MCF 10A (cell line): Measurements from ENCODE around the gene COLEC12. TPM values are rescaled to one million over a fixed set of nuclear protein-coding genes. Genes with fewer than 3 reads are reported as not detected.

Experiments used
- BruUV-seq: library from RNA; stranded (reverse); fragments of 400-500 nt; replicated peaks from 2 replicates; lab custom pipeline; 2021; lab: Mats Ljungman, UMichigan
- CTCF ChIA-PET: fragments of 300-600 bp; sonication (Branson Sonifier 250); formaldehyde crosslinking; extraction: SDS; loops from one replicate; lab custom pipeline; 2021; ENCODE audit warnings: antibody characterized with exemption, inconsistent platforms; lab: Yijun Ruan, JAX
- POLR2A ChIA-PET: fragments of 300-600, 350-650 bp; sonication (Branson Sonifier 250); formaldehyde crosslinking; extraction: SDS; loops from one replicate; lab custom pipeline; 2020; ENCODE audit warnings: antibody characterized with exemption, inconsistent platforms; lab: Yijun Ruan, JAX
- DNase-seq: peaks from one replicate; pipeline ENCODE4 v3.0.0-alpha.2; 2018; ENCODE audit not compliant: unreplicated experiment
- H3K27ac Mint-ChIP-seq: one replicate; pipeline ENCODE4 v1.8.0; 2022; ENCODE audit warnings: mild to moderate bottlenecking, low read depth, mixed read lengths; ENCODE audit not compliant: unreplicated experiment
- H3K27me3 Mint-ChIP-seq: one replicate; pipeline ENCODE4 v1.8.0; 2022; ENCODE audit warnings: mixed read lengths; ENCODE audit not compliant: insufficient read depth, unreplicated experiment
- H3K36me3 Mint-ChIP-seq: one replicate; pipeline ENCODE4 v1.8.0; 2022; ENCODE audit warnings: mild to moderate bottlenecking, moderate library complexity, mixed read lengths; ENCODE audit not compliant: insufficient read depth, unreplicated experiment
- H3K4me1 Mint-ChIP-seq: one replicate; pipeline ENCODE4 v1.8.0; 2022; ENCODE audit warnings: mixed read lengths; ENCODE audit not compliant: insufficient read depth, unreplicated experiment
- H3K4me3 Mint-ChIP-seq: one replicate; pipeline ENCODE4 v1.8.0; 2022; ENCODE audit warnings: mild to moderate bottlenecking, moderate library complexity, mixed read lengths; ENCODE audit not compliant: unreplicated experiment
- H3K9me3 Mint-ChIP-seq: one replicate; pipeline ENCODE4 v1.8.0; 2022; ENCODE audit warnings: mixed read lengths; ENCODE audit not compliant: unreplicated experiment
- intact Hi-C: fragments of 100-400 bp; cut with micrococcal nuclease; formaldehyde crosslinking; loops from 2 replicates; pipeline ENCODE4 v1.14.1; 2022
- total RNA-seq: library from RNA; stranded (reverse); gene quantifications from 2 replicates; pipeline ENCODE4 v1.2.3, GENCODE V29; 2022
- TF ChIP-seq, protein P1 (sequence below): fragments of 200-600 bp; IDR thresholded peaks from one replicate; pipeline ENCODE4 v1.8.0; 2022; ENCODE audit warnings: antibody characterized with exemption, mild to moderate bottlenecking; ENCODE audit not compliant: unreplicated experiment

COLEC12 gene
- total RNA-seq, 1 experiment from 2014 or later = 0.05 TPM

DNA sequence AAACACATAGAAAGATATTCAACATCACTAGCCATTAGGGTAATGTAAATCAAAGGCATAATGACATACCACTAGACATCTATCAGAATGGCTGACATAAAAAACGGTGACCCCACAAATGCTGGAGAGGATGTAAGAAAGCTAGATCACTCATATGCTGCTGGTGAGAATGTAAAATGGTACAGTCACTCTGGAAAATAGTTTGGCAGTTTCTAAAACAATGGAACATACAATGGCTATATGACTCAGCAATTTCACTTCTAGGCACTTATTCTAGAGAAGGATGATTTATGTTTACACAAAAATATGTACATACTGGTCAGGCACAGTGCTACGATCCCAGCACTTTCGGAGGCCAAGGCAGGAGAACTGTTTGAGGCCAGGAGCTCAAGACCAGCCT lies 87.3 kb downstream of the COLEC12 start:
- Mint-ChIP-seq H3K27ac (no peak overlapping the region), H3K4me1 (no peaks in the 10 kb centered on the region), H3K36me3 (no peaks in the 10 kb centered on the region), H3K4me3 (no peak overlapping the region), H3K9me3 (peaks cover 20% of the 10 kb centered on the region), H3K27me3 (no peaks in the 10 kb centered on the region)
- intact Hi-C loops = no loop called here
- TF ChIP-seq, protein P1, sequence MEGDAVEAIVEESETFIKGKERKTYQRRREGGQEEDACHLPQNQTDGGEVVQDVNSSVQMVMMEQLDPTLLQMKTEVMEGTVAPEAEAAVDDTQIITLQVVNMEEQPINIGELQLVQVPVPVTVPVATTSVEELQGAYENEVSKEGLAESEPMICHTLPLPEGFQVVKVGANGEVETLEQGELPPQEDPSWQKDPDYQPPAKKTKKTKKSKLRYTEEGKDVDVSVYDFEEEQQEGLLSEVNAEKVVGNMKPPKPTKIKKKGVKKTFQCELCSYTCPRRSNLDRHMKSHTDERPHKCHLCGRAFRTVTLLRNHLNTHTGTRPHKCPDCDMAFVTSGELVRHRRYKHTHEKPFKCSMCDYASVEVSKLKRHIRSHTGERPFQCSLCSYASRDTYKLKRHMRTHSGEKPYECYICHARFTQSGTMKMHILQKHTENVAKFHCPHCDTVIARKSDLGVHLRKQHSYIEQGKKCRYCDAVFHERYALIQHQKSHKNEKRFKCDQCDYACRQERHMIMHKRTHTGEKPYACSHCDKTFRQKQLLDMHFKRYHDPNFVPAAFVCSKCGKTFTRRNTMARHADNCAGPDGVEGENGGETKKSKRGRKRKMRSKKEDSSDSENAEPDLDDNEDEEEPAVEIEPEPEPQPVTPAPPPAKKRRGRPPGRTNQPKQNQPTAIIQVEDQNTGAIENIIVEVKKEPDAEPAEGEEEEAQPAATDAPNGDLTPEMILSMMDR = no peak
- peak; percentile 23 for DNase-seq
- ChIA-PET CTCF (no interaction called here), POLR2A (no interaction called here)
- BruUV-seq = no TSS peak

DNA sequence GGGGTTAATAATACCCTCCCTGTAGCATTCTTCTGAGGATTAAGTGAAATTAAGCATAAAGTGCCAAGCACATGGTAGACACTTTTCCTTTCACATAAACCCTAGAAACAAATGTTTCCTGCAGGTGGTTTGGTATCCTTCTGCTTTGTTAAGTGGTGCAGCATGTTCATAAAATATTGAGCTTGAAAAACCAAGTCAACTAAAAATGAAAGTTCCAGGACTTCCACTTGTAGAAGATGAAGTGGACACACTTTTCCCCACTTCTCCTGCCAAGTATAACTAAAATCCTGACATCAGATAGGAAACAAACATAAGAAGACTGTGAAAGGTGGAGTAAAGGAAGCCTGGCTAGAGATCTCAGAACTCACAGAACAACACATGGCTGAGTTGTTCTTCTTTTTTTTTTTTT lies 90.5 kb downstream of the COLEC12 start:
- Mint-ChIP-seq H3K27me3 (no peaks in the 10 kb centered on the region), H3K36me3 (no peaks in the 10 kb centered on the region), H3K4me3 (no peak overlapping the region), H3K27ac (no peak overlapping the region), H3K4me1 (no peaks in the 10 kb centered on the region), H3K9me3 (peaks cover 34% of the 10 kb centered on the region)
- TF ChIP-seq, protein P1 = no peak
- BruUV-seq = no TSS peak
- ChIA-PET POLR2A (interaction anchor here (0.8 kb wide), 1 partner anchor 10 kb away, joined by 3 read pairs; no protein-coding TSS in a partner anchor), CTCF (interaction anchor here (0.6 to 1.0 kb wide), 4 partner anchors 53 to 123 kb away, joined by 3 read pairs; no protein-coding TSS in a partner anchor)
- no peak for DNase-seq
- intact Hi-C loops = no loop called here

DNA sequence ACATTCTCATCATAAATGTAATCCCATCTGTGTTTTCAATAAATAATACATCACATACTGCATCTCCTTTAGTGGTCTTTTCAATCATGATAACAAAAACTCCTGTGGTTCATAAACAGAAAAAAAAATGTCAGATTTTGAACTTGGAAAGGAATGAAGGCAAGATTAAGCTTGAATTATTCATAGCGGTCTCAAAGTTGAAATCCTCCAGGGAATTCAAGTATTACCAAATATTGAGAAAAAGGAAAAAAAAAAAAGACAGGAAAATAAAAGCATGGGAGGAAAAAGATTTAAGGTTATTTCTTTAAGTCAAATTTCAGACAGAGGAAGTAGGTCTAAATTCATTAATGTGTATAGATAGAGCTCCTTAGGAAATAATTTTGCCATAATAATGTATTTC lies 92.1 kb downstream of the COLEC12 start:
- intact Hi-C loops = no loop called here
- TF ChIP-seq, protein P1 = no peak
- DNase-seq = no peak
- ChIA-PET CTCF (no interaction called here), POLR2A (interaction anchor here (0.9 to 1.0 kb wide), 2 partner anchors 140 to 141 kb away, joined by 3 read pairs; partner anchors contain the start of gene THOC1)
- H3K27ac Mint-ChIP-seq = no peak overlapping the region
- H3K9me3 Mint-ChIP-seq = peaks cover 34% of the 10 kb centered on the region
- BruUV-seq = no TSS peak
- no peak overlapping the region for H3K4me3 Mint-ChIP-seq
- H3K36me3 Mint-ChIP-seq = no peaks in the 10 kb centered on the region
- no peaks in the 10 kb centered on the region for H3K27me3 Mint-ChIP-seq
- no peaks in the 10 kb centered on the region for H3K4me1 Mint-ChIP-seq

DNA sequence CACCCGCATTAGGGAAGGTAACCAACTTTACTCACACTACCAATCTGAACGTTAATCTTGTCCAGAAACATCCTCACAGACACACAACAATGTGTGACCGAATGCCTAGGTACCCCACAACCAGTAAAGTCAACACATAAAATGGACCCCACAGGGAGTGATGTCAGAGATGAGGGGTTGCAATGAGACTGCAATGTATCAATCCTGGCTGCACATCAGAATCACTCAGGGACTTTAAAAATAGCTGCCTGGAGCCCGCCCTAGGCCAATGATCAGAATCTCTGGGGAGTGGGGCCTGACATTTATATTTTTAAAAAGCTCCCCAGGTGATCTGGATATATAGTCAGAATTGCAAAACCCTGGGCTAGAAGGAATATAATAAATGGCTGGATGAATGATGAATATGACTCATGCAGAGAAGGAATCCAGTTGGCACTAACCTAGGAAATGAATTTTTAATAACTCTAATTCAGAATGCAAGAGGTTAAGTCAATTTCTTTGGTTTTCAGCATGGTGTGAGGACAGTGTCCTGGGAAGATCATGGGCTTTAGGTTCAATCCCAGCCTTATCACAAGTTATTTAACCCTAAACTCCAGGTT lies 92.8 kb downstream of the COLEC12 start:
- Mint-ChIP-seq H3K27ac (no peak overlapping the region), H3K4me1 (no peaks in the 10 kb centered on the region), H3K27me3 (no peaks in the 10 kb centered on the region), H3K36me3 (no peaks in the 10 kb centered on the region), H3K9me3 (peaks cover 28% of the 10 kb centered on the region), H3K4me3 (no peak overlapping the region)
- intact Hi-C loops = no loop called here
- POLR2A ChIA-PET = no interaction called here
- peak; percentile 53 for DNase-seq
- TF ChIP-seq, protein P1 = no peak
- CTCF ChIA-PET = no interaction called here
- BruUV-seq = no TSS peak
